Astrocyte of the spinal cord (primary cell): ENCODE data around the gene JAKMIP2.
"Not testable (repeated sequence)": the region's sequence is repeated elsewhere in the genome, so short reads cannot be mapped to it uniquely, and the experiment has no call there.

Experiments used
- DNase-seq: peaks from one replicate; pipeline ENCODE4 v3.0.0; 2011; ENCODE audit warnings: low read depth, low spot score
- H3K4me3 ChIP-seq: 2 replicates; pipeline ENCODE4 v1.5.1; 2011; ENCODE audit warnings: low read depth, mild to moderate bottlenecking, low read length, moderate library complexity
- in situ Hi-C: cut with HindIII; loops from 2 replicates; pipeline ENCODE4 v1.10.0; 2017; ENCODE audit warnings: low sequenced_read_pairs
- TF ChIP-seq, protein P1 (sequence below): IDR thresholded peaks from 2 replicates; pipeline ENCODE4 v1.5.1; 2012; ENCODE audit warnings: low read depth, mild to moderate bottlenecking, low read length, inconsistent platforms

Gene JAKMIP2

DNA sequence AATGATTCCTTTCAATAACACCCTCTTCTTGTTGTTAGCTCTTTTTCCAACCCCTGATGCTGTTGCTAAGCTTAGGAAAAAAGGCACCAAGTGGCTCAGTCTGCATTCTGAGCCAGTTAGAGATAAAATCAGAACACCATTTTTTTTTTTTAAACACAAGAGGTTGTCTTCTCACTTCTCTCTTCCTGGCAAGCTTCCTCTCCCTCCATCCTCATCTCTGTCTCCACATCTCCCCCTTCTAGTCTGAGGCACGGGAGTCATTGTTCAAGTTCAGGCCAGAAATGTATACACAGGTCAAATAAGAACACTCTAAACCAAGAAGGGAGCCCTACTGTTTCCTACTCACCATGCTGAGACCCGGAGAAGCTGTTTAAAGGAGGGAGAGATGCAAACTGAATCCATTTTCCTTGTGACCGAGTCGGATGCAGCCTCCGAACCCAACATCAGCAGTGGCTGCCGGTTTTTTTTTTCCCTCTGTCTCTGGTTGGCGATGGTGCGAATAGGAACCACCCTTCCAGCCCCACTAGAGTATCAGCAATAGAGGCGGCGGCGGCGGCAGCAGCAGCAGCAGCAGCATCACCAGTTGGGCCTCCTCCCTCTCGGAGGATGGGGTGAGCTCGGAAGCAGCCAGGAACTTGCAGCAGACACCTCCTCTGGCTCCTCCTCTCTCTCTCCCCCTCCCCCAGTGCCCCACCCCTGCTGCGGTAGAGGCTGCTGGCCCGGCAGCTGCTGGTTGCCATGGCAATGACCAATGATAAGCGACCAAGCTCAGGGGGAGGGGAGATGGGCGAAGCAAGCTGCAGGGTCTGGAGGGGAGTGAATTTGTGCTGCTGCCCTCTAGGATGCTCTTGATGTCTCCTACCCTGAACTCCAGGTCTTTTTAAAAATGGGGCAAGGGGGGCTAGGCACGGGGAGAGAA is at the start of gene JAKMIP2:
JAKMIP2 (minus strand) TSS at position 619 of the 919 bp plus-strand sequence. CDS start 110,922 bp downstream, outside the sequence.
- peak; percentile 94 for DNase-seq
- TF ChIP-seq, protein P1, sequence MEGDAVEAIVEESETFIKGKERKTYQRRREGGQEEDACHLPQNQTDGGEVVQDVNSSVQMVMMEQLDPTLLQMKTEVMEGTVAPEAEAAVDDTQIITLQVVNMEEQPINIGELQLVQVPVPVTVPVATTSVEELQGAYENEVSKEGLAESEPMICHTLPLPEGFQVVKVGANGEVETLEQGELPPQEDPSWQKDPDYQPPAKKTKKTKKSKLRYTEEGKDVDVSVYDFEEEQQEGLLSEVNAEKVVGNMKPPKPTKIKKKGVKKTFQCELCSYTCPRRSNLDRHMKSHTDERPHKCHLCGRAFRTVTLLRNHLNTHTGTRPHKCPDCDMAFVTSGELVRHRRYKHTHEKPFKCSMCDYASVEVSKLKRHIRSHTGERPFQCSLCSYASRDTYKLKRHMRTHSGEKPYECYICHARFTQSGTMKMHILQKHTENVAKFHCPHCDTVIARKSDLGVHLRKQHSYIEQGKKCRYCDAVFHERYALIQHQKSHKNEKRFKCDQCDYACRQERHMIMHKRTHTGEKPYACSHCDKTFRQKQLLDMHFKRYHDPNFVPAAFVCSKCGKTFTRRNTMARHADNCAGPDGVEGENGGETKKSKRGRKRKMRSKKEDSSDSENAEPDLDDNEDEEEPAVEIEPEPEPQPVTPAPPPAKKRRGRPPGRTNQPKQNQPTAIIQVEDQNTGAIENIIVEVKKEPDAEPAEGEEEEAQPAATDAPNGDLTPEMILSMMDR = no peak
- H3K4me3 ChIP-seq = peak within 1 kb of the TSS; percentile 52
- in situ Hi-C loops = no loop called here

DNA sequence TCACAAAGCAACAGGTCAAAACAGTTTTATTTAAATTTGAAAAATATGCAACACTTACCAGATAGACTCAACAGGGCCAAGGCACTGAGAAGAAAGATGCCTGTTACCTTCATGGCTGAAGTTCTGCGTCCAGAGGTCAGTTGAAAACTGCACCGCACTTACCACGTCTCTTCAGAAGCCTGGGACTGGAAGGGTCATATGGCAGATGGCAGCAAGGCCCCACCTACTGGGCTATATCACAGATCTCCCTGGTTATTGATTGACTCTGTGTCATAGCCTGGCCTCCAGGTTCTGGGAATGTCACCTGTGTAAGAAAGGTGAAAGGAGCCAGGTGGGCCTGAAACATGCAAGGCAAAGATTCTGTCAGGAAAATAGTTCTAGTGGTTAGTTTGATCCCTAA is 48.9 kb upstream of the JAKMIP2 start, which contains the start of gene SPINK1:
SPINK1 (minus strand) TSS at position 207 of the 400 bp plus-strand sequence; CDS start at position 113, 94 bp downstream.
- in situ Hi-C loops = no loop called here
- no peak within 1 kb of the TSS for H3K4me3 ChIP-seq
- TF ChIP-seq, protein P1 = no peak
- DNase-seq = no peak

DNA sequence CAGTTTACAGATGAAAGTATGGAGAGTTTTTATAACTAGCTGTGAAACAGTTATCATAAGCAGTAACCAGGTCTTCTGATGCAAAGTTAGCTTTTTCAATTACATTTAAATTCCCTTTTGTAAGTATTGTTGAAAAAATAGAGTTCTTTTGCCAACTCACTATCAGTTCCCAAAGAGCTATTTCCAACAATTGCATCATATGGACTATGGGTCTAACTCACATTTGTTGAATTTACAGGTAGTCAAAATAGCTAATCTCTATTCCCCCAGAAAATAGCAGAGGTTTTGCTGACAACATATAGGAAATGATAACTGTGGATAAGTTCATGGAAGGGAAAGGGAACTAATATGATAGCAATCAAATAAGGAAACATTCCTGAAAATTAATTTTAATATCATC is 47.5 kb upstream of the JAKMIP2 start:
- TF ChIP-seq, protein P1 = no peak
- in situ Hi-C loops = no loop called here
- H3K4me3 ChIP-seq = no peak overlapping the region
- DNase-seq = no peak

DNA sequence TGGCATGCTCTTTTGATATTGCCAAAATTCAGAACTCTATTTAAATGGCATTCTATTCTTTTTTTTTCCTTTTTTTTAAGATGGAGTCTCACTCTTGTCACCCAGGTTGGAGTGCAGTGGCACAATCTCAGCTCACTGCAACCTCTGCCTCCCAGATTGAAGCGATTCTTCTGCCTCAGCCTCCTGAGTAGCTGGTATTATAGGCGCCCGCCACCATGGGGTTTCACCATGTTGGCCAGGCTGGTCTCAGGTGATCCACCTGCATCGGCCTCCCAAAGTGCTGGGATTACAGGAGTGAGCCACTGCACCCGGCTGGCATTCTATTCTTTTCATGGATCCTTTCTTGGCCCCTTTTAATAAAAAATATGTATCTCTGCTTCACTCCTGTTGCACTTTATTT is 44.5 kb upstream of the JAKMIP2 start:
- DNase-seq, H3K4me3 ChIP-seq, in situ Hi-C loops: not testable (repeated sequence)

DNA sequence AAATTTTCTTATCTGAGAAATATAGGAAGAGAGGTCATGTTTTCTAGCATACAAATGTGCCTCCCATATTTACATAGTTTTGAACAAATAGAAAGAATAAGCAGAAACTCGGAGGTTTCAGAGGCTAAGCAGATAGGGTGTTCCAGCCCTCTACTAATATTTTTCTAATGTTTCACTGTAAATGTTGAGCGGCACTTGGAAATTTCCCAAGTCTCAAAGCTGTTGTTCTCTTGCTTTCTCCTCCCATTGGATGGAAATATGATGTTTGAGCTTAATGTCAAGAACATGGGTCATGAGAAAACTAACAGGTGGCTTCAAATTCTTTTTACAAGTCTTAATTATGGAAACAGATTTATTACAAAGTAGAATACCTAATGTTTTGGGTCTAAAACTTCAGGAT is 43.8 kb upstream of the JAKMIP2 start:
- TF ChIP-seq, protein P1 = no peak
- H3K4me3 ChIP-seq = no peak overlapping the region
- DNase-seq = no peak
- in situ Hi-C loops = no loop called here

DNA sequence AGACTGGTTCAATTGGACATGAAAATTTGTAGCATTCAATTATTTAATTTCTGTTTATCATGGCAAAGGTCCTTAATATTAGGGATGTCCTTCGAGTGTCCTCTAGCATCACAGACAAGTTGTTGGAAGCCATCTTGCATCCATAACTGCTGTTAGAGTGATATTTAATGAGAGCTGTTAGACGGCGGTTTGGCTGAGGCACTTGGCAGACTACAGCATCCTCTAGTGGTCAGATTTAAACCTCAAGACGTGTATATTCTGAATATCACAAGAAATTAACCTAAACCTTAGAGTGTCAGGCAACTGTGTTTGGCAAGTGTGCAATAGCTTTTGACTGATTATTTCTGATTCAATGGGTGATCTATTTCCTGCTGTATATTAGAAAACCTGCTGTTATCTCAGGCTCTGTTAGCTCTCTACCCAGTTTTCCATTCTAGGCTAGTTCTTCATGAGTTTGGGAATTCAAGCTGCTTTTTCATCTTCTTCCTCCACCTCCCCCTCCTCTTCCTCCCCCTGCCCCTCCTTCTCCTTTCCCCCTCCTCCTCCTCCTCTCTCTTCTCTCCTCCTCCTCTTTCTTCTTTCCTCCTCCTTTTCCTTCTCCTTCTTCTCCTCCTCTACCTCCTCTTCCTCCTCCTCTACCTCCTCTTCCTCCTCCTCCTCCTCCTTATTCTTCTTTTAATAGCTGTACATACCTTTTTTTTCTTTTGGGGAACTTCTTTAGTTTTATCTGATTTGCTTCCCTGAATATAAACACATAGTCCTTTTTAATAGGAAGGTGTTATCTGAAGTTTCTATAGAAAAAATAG is 40.4 kb upstream of the JAKMIP2 start:
- TF ChIP-seq, protein P1 = peak; percentile 84
- in situ Hi-C loops = no loop called here
- H3K4me3 ChIP-seq = no peak overlapping the region
- DNase-seq = peak; percentile 75

DNA sequence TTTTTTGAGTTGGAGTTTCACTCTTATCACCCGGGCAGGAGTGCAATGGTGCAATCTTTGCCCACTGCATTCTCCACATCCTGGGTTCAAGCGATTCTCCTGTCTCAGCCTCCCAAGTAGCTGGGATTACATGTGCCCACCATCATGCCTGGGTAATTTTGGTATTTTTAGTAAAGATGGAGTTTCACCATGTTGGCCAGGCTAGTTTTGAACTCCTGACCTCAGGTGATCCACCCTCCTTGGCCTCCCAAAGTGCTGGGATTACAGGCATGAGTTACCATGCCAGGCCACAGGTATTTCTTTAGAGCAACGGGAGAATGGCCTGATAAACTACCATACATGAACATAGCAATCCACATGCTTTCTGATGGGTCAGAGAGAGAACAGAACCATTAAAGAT is 39.7 kb upstream of the JAKMIP2 start:
- DNase-seq, in situ Hi-C loops, H3K4me3 ChIP-seq: not testable (repeated sequence)
